Peyer's patch (tissue), 4 donors: Measurements from ENCODE around the gene GGA1. TPM values are rescaled to one million over a fixed set of nuclear protein-coding genes. Genes with fewer than 3 reads are reported as not detected.

Source experiments
- DNase-seq, 3 donors: peaks; one replicate each; pipeline ENCODE4 v3.0.0-alpha.2; 2017 to 2019
- H3K27ac ChIP-seq, 4 donors: fragments of 200-600 bp; sonication (generic); one replicate each; pipeline ENCODE4 v1.5.1; 2016 to 2019
- H3K27me3 ChIP-seq, 2 donors: fragments of 200-600 bp; sonication (generic); one replicate each; pipeline ENCODE4 v1.5.1; 2019
- H3K36me3 ChIP-seq, 3 donors: fragments of 200-600 bp; sonication (generic); one replicate each; pipeline ENCODE4 v1.5.1; 2016 to 2019
- H3K4me1 ChIP-seq, 4 donors: fragments of 200-600 bp; sonication (generic); one replicate each; pipeline ENCODE4 v1.5.1; 2016 to 2019
- H3K4me3 ChIP-seq, 4 donors: fragments of 200-600 bp; sonication (generic); 1 replicate in 3 of 4; 2 replicates in 1 of 4; pipeline ENCODE4 v1.5.1; 2016 to 2019; ENCODE audit warnings: mild to moderate bottlenecking in 1 of 4
- H3K9me3 ChIP-seq, 4 donors: fragments of 200-600 bp; sonication (generic); one replicate each; pipeline ENCODE4 v1.5.1; 2016 to 2019; ENCODE audit warnings: mild to moderate bottlenecking in 1 of 4
- POLR2A ChIP-seq, 2 donors: fragments of 450-650 bp; IDR thresholded peaks; one replicate each; pipeline ENCODE4 v1.5.1; 2017; ENCODE audit warnings: antibody characterized with exemption in 2 of 2, mild to moderate bottlenecking in 2 of 2, moderate library complexity in 2 of 2
- total RNA-seq, 4 donors: library from RNA; depleted of rRNA; stranded (reverse); fragments of >200 nt; gene quantifications; one replicate each; pipeline ENCODE4 v1.1.0, GENCODE V29; 2016
- TF ChIP-seq, protein P1 (sequence below), 6 experiments: fragments of 450-650 bp in 4 of 6; fragments of 200-600 bp in 2 of 6; sonication (generic) in 1 of 6; IDR thresholded peaks; one replicate each; pipeline ENCODE4 v1.5.1; 2017 to 2019; ENCODE audit warnings: antibody characterized with exemption in 6 of 6, mild to moderate bottlenecking in 3 of 6, moderate library complexity in 1 of 6

Gene GGA1
- total RNA-seq, 4 donors from 2014 or later = 67.1 to 189 (median 117) TPM

- no peak for TF ChIP-seq POLR2A (IDR thresholded peaks at IDR 0.05)
- TF ChIP-seq, protein P1, sequence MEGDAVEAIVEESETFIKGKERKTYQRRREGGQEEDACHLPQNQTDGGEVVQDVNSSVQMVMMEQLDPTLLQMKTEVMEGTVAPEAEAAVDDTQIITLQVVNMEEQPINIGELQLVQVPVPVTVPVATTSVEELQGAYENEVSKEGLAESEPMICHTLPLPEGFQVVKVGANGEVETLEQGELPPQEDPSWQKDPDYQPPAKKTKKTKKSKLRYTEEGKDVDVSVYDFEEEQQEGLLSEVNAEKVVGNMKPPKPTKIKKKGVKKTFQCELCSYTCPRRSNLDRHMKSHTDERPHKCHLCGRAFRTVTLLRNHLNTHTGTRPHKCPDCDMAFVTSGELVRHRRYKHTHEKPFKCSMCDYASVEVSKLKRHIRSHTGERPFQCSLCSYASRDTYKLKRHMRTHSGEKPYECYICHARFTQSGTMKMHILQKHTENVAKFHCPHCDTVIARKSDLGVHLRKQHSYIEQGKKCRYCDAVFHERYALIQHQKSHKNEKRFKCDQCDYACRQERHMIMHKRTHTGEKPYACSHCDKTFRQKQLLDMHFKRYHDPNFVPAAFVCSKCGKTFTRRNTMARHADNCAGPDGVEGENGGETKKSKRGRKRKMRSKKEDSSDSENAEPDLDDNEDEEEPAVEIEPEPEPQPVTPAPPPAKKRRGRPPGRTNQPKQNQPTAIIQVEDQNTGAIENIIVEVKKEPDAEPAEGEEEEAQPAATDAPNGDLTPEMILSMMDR (IDR thresholded peaks at IDR 0.05) = no peak
- no peak for DNase-seq
- Histone ChIP-seq H3K9me3 (no peaks in the 10 kb centered on the region), H3K4me1 (peaks cover 0 to 17% (median 0%) of the 10 kb centered on the region in 4 donors), H3K4me3 (no peak overlapping the region), H3K27me3 (no peaks in the 10 kb centered on the region), H3K36me3 (peaks cover 0 to 5% (median 0%) of the 10 kb centered on the region in 3 donors), H3K27ac (no peak overlapping the region)
These were observed 33.1 kb upstream of the GGA1 start for GRCh38 chr22:37575490-37576003.

DNA sequence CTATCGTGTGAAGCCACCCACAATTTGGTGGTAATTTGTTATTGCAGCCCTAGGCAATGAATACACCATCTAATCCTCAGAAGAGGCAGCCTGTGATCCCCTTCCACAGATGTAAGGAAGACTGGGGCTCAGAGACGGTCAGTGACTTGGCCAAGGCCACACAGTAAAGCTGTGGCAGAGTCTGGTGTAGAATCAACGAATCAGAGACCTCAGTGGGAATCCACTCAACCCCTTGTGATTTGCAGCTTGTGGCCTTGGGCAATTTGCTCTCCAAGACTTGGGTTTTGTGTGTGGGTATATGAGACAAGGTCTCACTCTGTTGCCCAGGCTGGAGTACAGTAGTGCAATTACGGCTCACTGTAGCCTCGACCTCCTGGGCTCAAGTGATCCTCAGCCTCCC is 30.6 kb upstream of the GGA1 start:
- DNase-seq = no peak
- Histone ChIP-seq H3K27ac (no peak overlapping the region), H3K4me1 (peaks cover 0 to 18% (median 2%) of the 10 kb centered on the region in 4 donors), H3K4me3 (peak overlapping the region in 2 of 4 donors; percentile 20 to 42), H3K27me3 (no peaks in the 10 kb centered on the region), H3K9me3 (no peaks in the 10 kb centered on the region), H3K36me3 (no peaks in the 10 kb centered on the region)
- TF ChIP-seq, protein P1 (IDR thresholded peaks at IDR 0.05) = no peak
- no peak for TF ChIP-seq POLR2A (IDR thresholded peaks at IDR 0.05)

DNA sequence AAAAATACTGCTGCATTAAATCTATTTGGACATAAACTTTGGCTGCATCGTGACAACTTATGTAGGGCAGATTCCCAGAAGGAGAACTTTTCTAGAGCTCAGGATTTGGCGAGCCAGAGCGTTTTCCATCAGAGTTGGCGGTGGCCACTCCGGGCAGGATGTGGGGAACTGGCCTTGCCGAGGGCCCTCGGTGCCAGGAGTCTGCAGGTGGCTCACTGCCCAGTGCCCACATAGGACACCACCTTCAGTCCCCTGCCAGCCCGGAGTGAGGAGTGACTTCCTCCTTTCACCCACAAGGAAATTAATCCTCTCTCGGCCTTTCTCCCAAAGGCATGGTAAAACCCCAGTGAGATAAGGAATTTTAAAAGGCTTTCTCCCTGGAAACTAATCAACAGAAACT is 27.1 kb upstream of the GGA1 start:
- H3K27ac ChIP-seq = peak overlapping the region in 3 of 4 donors; percentile 46 to 64 (median 62)
- peak in 1 of 3 donors; percentile 63 for DNase-seq
- H3K4me1 ChIP-seq = peaks cover 0 to 18% (median 2%) of the 10 kb centered on the region in 4 donors
- H3K9me3 ChIP-seq = no peaks in the 10 kb centered on the region
- no peaks in the 10 kb centered on the region for H3K36me3 ChIP-seq
- H3K27me3 ChIP-seq = no peaks in the 10 kb centered on the region
- TF ChIP-seq, protein P1 (IDR thresholded peaks at IDR 0.05) = no peak
- no peak for TF ChIP-seq POLR2A (IDR thresholded peaks at IDR 0.05)
- H3K4me3 ChIP-seq = no peak overlapping the region

- peaks cover 0 to 18% (median 2%) of the 10 kb centered on the region in 4 donors for H3K4me1 ChIP-seq
- no peaks in the 10 kb centered on the region for H3K9me3 ChIP-seq
- no peaks in the 10 kb centered on the region for H3K27me3 ChIP-seq
- no peak overlapping the region for H3K4me3 ChIP-seq
- no peaks in the 10 kb centered on the region for H3K36me3 ChIP-seq
- TF ChIP-seq, protein P1 (IDR thresholded peaks at IDR 0.05) = no peak
- TF ChIP-seq POLR2A (IDR thresholded peaks at IDR 0.05) = no peak
- H3K27ac ChIP-seq = peak overlapping the region in 1 of 4 donors; percentile 46
- DNase-seq = no peak
These were observed 26.1 kb upstream of the GGA1 start for GRCh38 chr22:37582526-37582925.

DNA sequence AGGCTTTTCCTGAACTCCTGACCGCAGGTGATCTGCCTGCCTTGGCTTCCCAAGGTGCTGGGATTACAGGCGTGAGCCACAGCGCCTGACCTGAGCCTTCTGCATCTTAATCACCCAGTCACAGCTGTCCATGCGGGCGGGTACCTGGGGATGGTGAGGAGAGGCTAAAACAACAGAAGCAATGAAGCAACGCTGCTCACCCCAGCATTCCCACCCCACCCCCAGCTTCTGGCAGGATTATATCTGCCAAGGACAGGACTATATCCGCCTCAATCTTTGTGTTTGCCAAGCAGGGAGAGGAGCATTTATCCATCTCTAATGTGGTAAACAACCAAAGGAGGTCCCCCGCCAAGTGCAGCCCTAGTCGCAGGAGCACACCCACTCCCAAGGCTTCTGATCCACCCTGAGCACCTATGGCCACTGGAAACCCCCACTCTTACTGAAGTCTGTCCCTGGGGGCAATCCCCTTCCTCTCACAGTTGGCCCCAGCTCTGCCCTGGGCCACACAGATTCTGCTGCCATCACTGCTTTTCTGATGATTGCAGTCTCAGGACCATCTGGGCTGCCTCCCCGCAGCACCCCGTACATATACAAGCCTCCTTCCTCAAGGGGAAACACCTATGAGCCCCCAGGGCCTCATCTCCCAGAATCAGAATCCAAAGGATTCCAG is 20.0 kb upstream of the GGA1 start:
- H3K4me1 ChIP-seq = peaks cover 0 to 24% (median 0%) of the 10 kb centered on the region in 4 donors
- no peak overlapping the region for H3K4me3 ChIP-seq
- no peaks in the 10 kb centered on the region for H3K9me3 ChIP-seq
- peak in 2 of 3 donors; percentile 66 to 71 for DNase-seq
- H3K36me3 ChIP-seq = no peaks in the 10 kb centered on the region
- H3K27me3 ChIP-seq = no peaks in the 10 kb centered on the region
- peak overlapping the region in 3 of 4 donors; percentile 49 to 68 (median 54) for H3K27ac ChIP-seq
- TF ChIP-seq, protein P1 (IDR thresholded peaks at IDR 0.05) = no peak
- no peak for TF ChIP-seq POLR2A (IDR thresholded peaks at IDR 0.05)
